Jurkat, Clone E6-1 (cell line): ENCODE results near the gene ELF1.

Experiments used
- DNase-seq: peaks from one replicate; pipeline ENCODE4 v3.0.0-alpha.2; 2011; ENCODE audit warnings: low read depth, low spot score
- H3K4me3 ChIP-seq: 2 replicates; pipeline ENCODE4 v1.5.1; 2011; ENCODE audit warnings: mild to moderate bottlenecking, low read length, control low read depth, moderate library complexity

ELF1 gene

DNA sequence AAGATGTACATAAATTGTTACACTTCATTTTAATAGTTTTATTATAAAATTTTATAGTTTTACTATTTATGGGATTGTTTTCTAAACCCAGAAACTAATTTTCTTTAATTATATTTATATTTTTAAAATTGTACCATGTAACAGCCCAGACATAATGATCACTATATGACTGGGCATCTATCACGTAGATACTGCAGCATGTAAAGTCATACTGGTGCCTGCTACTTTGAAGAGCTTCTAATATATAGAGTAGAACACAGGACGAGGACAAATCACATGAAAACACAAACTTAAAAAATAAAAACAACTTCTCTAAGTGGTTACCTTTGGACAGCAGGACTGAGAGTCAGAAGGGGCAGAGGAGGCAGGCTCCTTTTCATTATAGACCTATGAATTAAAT lies 5.3 kb downstream of the ELF1 start:
- no peak for DNase-seq
- no peak overlapping the region for H3K4me3 ChIP-seq

DNA sequence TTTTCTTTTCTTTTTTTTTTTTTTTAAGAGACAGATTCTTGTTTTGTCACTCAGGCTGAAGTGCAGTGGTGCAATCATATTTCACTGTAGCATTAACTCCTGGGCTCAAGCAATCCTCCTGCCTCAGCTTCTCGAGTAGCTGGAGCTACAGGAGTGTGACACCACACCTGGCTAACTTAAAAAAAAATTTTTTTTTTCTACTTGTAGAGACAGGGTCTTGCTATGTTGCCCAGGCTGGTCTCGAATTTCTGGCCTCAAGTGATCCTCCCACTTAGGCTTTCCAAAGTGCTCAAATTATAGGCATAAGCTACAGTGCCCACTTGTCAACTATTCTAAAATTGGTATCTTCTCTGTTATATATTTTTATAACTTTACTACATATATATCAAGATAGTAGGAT lies 6.6 kb downstream of the ELF1 start:
- no peak for DNase-seq
- H3K4me3 ChIP-seq: no peak overlapping the region

DNA sequence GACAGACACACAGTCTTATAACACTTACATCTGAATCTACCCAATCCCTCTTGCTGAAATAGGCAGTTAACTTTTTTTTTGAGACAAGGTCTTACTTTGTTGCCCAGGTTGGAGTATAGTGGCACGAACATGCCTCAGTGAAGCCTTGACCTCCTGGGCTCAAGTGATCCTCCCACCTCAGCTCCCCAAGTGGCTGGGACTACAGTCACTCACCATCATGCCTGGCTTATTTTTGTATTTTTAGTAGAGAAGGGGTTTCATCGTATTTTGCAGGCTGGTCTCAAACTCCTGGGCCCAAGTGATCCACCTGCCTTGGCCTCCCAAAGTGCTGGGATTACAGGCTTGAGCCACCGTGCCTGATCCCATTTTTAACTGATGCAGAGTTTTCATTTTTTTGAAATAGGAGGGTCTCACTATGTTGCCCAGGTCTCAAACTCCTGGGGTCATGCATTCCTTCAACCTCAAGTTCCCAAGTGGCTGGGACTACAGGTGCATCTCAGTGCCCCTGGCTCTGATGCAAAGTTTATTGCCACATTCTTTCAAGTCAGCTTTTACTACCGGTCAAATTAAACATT lies 7.6 kb downstream of the ELF1 start:
- no peak for DNase-seq
- no peak overlapping the region for H3K4me3 ChIP-seq

GRCh38 chr13:41008349-41008980 lies 10.7 kb downstream of the ELF1 start:
- H3K4me3 ChIP-seq: peak overlapping the region; percentile 37
- no peak for DNase-seq

DNA sequence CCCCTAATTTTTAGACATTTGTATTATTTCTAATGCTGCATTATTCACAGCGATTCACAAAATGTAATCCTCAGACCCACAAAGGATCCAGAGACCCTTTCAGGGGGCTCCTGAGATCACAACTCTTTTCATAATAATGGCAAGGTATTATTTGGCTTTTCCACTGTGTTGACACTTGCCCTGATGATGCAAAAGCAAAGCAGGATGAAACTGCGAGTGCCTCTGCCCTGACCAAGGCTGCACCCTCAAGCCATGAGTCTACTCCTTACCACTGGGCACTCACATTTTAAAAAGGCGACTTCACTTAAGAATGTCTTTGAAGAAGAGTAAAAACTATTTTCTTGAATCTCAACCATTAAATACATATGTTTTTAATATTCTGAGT lies 11.4 kb downstream of the ELF1 start:
- no peak for DNase-seq
- H3K4me3 ChIP-seq: peak overlapping the region; percentile 37

- peak overlapping the region; percentile 37 for H3K4me3 ChIP-seq
- peak; percentile 68 for DNase-seq
Measured at GRCh38 chr13:41006978-41007743, 12.0 kb downstream of the ELF1 start.

- H3K4me3 ChIP-seq: peak overlapping the region; percentile 37; the same call in 1 of the 2 replicates
- peak; percentile 66 for DNase-seq
Measured at GRCh38 chr13:41006306-41006705, 12.8 kb downstream of the ELF1 start.

GRCh38 chr13:41005704-41006103 lies 13.4 kb downstream of the ELF1 start:
- H3K4me3 ChIP-seq: peak overlapping the region; percentile 37
- DNase-seq: no peak

- DNase-seq: peak; percentile 97
- peak overlapping the region; percentile 33 for H3K4me3 ChIP-seq
Measured at GRCh38 chr13:41004875-41005693, 14.0 kb downstream of the ELF1 start.

- no peak for DNase-seq
- H3K4me3 ChIP-seq: no peak overlapping the region
Measured at GRCh38 chr13:41002606-41003005, 16.5 kb downstream of the ELF1 start.

- H3K4me3 ChIP-seq: no peak overlapping the region
- DNase-seq: no peak
Measured at GRCh38 chr13:41001695-41002094, 17.4 kb downstream of the ELF1 start.

GRCh38 chr13:40999416-40999815 lies 19.7 kb downstream of the ELF1 start:
- DNase-seq: no peak
- H3K4me3 ChIP-seq: no peak overlapping the region

- no peak overlapping the region for H3K4me3 ChIP-seq
- DNase-seq: no peak
Measured at GRCh38 chr13:40996426-40997092, 22.6 kb downstream of the ELF1 start.

DNA sequence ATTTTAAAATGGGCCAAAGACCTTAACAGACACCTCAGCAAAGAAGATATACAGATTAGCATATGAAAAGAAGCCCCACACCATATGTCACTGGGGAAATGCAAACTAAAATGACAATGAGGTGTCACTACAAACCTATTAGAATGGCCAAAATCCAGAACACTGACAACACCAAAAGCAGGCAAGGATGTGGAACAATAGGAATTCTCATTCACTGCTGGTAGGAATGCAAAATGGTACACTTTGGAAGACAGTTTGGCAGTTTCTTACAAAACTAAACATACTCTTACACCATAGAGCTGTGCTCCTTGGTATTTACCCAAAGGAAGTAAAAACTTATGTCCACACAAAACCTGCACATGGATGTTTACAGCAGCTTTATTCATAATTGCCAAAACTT lies 23.1 kb downstream of the ELF1 start:
- DNase-seq: no peak
- no peak overlapping the region for H3K4me3 ChIP-seq

DNA sequence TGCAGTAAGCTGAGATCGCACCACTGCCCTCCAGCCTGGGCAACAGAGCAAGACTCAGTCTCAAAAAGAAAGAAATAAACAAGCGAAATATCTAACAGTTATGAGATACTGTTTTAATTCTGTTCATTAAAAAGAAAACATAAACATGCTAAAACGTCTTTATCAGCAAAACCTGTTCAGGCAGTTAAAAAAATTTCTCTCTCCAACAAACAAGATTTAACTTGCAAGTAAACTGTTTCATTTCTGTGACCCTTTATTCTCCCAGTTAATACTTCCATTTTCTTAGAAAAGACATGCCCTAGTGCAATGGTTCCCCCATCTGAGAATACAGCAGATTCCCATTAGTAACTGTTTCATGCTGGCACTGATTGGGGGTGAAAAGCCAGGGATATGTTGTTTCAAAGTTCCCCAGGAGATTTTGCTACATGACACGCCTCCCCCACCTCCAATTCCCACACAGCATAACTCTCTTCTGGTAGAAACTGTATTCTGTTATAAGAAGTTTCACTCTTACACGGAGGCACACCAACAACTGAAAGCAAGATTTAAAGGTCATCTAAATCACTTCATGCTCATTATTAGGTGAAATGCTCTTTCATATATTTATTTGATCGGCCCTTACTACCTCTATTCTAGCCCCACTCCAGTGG lies 24.4 kb downstream of the ELF1 start:
- no peak for DNase-seq
- no peak overlapping the region for H3K4me3 ChIP-seq

GRCh38 chr13:40993987-40994386 lies 25.1 kb downstream of the ELF1 start:
- no peak overlapping the region for H3K4me3 ChIP-seq
- DNase-seq: no peak

DNA sequence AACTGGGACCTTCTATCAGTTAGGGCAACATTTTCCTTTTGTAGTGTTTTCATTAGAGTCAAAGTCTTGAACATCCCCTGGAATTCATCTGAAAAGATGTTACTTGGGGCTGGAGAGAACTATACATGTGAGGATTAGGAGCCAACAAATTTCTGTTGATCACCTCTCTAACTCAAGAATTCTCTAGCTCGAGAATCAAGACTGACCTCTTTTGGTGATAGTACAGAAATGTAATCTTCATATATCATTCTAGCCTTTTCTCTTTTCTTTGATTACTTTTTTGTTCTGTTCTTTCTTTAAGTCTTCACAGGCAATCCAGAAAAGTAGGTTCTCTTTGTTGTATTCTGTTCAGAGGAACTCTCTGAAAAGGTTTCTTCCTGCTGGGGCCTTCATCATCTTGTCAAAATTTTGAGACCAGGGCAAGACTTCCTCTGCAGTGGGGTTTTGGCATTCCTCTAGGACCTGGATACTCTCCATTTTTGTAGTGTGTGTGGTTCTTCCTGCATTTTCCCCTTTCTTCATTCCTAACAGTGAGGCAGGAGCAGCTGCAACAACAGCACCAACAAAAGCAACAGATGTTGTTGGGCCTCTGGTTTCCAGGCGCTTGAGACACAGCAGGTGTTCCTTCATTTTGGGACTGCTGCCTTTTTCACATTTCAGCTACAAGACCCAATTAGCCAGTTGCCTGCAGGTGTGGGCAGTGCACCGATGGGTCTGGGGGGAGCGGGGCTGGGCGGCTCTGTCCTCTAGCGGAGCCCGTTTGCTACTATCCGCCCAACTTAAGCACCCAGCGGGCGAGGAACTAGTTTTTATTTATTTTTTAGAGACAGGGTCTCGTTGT lies 26.2 kb downstream of the ELF1 start:
- no peak for DNase-seq
- no peak overlapping the region for H3K4me3 ChIP-seq
